Activated CD4-positive, alpha-beta memory T cell treated with anti-CD3 and anti-CD28 coated beads for 36 hours (primary cell): ENCODE data around the gene RAMP2. TPM values are rescaled to one million over a fixed set of nuclear protein-coding genes. Genes with fewer than 3 reads are reported as not detected.

Experiments used
- CTCF ChIA-PET: fragments of 350-600 bp; sonication (Branson Sonifier 250); formaldehyde crosslinking; loops from one replicate; lab custom pipeline; 2021; ENCODE audit warnings: antibody characterized with exemption, inconsistent platforms; lab: Charles Lee
- POLR2A ChIA-PET: fragments of 350-600 bp; sonication (Branson Sonifier 250); formaldehyde crosslinking; loops from one replicate; lab custom pipeline; 2021; ENCODE audit warnings: antibody characterized with exemption; lab: Charles Lee
- DNase-seq: peaks from one replicate; pipeline ENCODE4 v3.0.0-alpha.2; 2020
- H3K27ac Mint-ChIP-seq: one replicate; pipeline ENCODE4 v1.8.0; 2021; ENCODE audit warnings: mixed read lengths
- H3K27me3 Mint-ChIP-seq: one replicate; pipeline ENCODE4 v1.8.0; 2021; ENCODE audit warnings: mixed read lengths
- H3K36me3 Mint-ChIP-seq: one replicate; pipeline ENCODE4 v1.8.0; 2021; ENCODE audit warnings: mixed read lengths
- H3K4me1 Mint-ChIP-seq: one replicate; pipeline ENCODE4 v1.8.0; 2021; ENCODE audit warnings: low read depth, mixed read lengths
- H3K4me3 Mint-ChIP-seq: one replicate; pipeline ENCODE4 v1.8.0; 2021; ENCODE audit warnings: mild to moderate bottlenecking, mixed read lengths
- H3K9me3 Mint-ChIP-seq: one replicate; pipeline ENCODE4 v1.8.0; 2021; ENCODE audit warnings: mixed read lengths
- intact Hi-C: fragments of 100-400 bp; cut with micrococcal nuclease; formaldehyde crosslinking; loops from one replicate; pipeline ENCODE4 v1.15.1; 2023
- total RNA-seq, 2 experiments: library from RNA; stranded (reverse); gene quantifications; one replicate each; pipeline ENCODE4 v1.2.3, GENCODE V29; 2021

RAMP2 gene
- total RNA-seq, 2 experiments from 2014 or later = not detected

DNA sequence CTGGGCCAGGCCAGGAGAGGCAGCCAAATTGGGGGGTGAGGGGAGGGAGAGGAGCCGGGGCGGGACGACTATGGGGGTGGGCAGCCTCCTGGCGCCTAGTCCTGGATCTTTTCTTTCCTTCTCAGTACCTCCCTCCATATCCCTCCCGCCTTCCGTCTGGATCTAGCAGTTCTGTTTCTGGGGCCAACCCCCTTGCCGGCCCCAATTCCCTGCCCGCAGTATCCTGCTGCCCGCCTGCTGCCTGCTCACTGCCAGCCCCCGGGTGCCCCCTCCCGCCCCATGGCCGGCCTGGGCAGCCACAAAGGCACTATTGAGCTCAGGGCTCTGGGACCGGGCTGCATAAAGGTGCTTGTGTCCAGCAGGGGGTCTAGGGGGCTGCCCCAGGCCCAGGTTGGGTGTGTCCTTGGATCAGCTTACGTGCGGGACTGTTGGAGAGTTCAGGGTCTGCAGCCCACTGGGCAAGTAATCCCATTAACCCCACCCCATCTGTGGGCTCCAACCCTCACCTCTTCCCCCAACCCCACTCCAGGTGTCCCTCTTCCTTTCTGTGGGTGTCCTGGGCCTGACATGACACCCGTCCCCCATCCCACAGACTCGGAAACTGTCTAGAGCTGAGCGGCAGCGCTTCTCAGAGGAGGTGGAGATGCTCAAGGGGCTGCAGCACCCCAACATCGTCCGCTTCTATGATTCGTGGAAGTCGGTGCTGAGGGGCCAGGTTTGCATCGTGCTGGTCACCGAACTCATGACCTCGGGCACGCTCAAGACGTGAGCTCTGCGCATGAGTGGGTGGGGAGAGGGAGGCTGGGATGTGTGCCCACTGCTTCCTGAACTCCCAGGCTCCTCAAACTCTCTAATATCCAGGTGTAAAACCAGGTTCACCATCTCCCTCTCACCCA lies 21.4 kb downstream of the RAMP2 start:
- Mint-ChIP-seq H3K27me3 (peaks cover 51% of the 10 kb centered on the region), H3K4me3 (no peak overlapping the region), H3K4me1 (peaks cover 27% of the 10 kb centered on the region), H3K36me3 (peaks cover 18% of the 10 kb centered on the region), H3K9me3 (no peaks in the 10 kb centered on the region), H3K27ac (no peak overlapping the region)
- DNase-seq = no peak
- intact Hi-C loops = no loop called here
- ChIA-PET CTCF (no interaction called here), POLR2A (no interaction called here)

DNA sequence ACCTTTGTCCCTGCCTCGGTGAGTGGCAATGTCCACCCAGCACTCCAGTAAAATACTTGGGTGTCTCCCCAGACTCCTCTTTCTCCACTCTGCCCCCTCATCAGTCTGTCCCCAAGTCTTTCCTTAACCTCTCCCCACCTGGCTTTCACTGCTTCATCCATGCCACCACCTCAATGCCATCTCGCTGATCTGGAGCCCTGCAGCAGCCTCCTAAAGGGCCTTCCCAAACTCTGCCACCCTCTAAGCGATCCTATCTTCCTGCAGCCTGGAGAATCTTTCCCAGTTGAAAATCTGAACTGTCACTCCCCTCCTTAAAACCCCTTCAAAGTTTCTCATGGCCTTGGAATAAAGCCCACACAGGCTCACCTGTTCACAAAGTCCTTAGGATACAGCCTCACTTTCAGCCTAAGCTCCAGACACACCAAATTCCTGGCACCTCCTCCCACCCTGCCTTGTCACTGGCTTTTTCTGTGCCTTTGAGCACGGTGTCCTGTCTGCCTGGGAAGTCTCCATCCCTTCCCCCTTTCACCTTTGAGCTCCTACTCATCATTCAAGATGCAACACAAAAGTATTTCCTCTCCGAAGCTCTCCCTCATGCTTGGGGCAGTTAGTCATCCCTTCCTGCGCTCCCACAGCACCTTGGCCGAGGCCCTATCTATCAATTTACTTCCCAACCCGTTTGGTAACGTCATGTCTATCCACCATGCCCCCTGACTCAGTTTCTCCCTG lies 22.2 kb downstream of the RAMP2 start:
- Mint-ChIP-seq H3K4me3 (no peak overlapping the region), H3K4me1 (peaks cover 27% of the 10 kb centered on the region), H3K9me3 (no peaks in the 10 kb centered on the region), H3K27ac (no peak overlapping the region), H3K36me3 (peaks cover 12% of the 10 kb centered on the region), H3K27me3 (peaks cover 54% of the 10 kb centered on the region)
- DNase-seq = no peak
- ChIA-PET CTCF (no interaction called here), POLR2A (no interaction called here)
- intact Hi-C loops = no loop called here

DNA sequence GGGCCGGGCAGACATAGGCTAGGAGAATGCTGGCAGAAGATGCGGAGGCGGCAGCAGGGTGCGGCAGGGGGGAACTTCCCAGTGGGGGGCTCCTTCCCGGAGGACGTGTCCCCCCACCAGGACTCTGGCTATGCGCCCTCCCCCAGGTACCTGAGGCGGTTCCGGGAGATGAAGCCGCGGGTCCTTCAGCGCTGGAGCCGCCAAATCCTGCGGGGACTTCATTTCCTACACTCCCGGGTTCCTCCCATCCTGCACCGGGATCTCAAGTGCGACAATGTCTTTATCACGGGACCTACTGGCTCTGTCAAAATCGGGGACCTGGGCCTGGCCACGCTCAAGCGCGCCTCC lies 22.7 kb downstream of the RAMP2 start:
- Mint-ChIP-seq H3K27ac (no peak overlapping the region), H3K36me3 (peaks cover 11% of the 10 kb centered on the region), H3K4me1 (peaks cover 27% of the 10 kb centered on the region), H3K4me3 (no peak overlapping the region), H3K27me3 (peaks cover 54% of the 10 kb centered on the region), H3K9me3 (no peaks in the 10 kb centered on the region)
- CTCF ChIA-PET = no interaction called here
- no peak for DNase-seq
- POLR2A ChIA-PET = no interaction called here
- intact Hi-C loops = no loop called here

DNA sequence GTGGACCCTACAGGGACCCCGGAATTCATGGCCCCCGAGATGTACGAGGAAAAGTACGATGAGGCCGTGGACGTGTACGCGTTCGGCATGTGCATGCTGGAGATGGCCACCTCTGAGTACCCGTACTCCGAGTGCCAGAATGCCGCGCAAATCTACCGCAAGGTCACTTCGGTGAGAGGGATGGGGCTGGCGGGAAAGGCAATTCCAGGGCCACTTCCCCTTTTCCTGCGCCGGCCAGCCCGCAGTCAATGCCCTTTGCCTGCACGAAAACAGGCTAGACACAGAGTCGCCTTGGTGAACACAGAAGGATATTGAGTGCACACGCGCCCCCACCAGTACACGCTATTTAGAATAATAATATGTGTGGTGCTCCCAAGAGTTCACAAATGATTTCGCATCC lies 23.4 kb downstream of the RAMP2 start:
- POLR2A ChIA-PET = interaction anchor here (0.8 kb wide), 1 partner anchor 38 kb away, joined by 3 read pairs; no protein-coding TSS in a partner anchor
- H3K4me3 Mint-ChIP-seq = no peak overlapping the region
- H3K27ac Mint-ChIP-seq = no peak overlapping the region
- H3K27me3 Mint-ChIP-seq = peaks cover 54% of the 10 kb centered on the region
- CTCF ChIA-PET = interaction anchor here (1.1 kb wide), 1 partner anchor 36 kb away, joined by 3 read pairs; no protein-coding TSS in a partner anchor
- peaks cover 27% of the 10 kb centered on the region for H3K4me1 Mint-ChIP-seq
- H3K36me3 Mint-ChIP-seq = peaks cover 5% of the 10 kb centered on the region
- no peak for DNase-seq
- intact Hi-C loops = no loop called here
- no peaks in the 10 kb centered on the region for H3K9me3 Mint-ChIP-seq

DNA sequence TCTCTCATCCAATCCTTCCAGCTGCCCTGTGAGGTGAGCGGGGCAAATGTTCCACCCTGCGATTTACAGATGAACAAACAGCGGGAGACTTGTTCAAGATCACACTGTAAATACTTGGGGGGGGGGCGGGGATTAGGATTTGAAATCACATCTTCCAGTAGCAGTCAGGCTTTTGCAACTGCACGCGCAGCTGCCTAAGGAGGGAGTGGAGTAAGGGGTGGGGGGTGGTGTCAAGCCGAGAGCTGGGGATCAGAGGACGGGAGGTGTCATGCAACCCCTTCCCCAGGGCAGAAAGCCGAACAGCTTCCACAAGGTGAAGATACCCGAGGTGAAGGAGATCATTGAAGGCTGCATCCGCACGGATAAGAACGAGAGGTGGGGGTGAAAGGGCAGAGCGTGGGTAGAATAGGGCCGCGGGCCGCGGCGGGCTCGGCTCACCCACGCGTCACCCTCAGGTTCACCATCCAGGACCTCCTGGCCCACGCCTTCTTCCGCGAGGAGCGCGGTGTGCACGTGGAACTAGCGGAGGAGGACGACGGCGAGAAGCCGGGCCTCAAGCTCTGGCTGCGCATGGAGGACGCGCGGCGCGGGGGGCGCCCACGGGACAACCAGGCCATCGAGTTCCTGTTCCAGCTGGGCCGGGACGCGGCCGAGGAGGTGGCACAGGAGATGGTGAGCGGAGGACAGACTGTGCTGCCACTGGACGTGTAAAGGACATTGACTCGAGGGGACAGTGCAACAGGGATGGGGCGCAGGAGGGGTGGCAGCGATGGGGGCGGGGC lies 24.0 kb downstream of the RAMP2 start:
- intact Hi-C loops = no loop called here

DNA sequence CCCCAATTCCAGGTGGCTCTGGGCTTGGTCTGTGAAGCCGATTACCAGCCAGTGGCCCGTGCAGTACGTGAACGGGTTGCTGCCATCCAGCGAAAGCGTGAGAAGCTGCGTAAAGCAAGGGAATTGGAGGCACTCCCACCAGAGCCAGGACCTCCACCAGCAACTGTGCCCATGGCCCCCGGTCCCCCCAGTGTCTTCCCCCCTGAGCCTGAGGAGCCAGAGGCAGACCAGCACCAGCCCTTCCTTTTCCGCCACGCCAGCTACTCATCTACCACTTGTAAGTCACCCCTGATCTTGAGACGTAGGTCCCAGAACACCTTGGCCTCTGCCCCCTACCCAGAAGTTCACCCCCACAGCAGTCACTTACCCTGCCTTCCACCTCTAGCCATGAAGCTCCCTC lies 26.2 kb downstream of the RAMP2 start:
- Mint-ChIP-seq H3K4me3 (no peak overlapping the region), H3K27ac (no peak overlapping the region), H3K9me3 (no peaks in the 10 kb centered on the region), H3K4me1 (peaks cover 26% of the 10 kb centered on the region), H3K27me3 (peaks cover 40% of the 10 kb centered on the region), H3K36me3 (no peaks in the 10 kb centered on the region)
- ChIA-PET CTCF (interaction anchor here (0.9 kb wide), 1 partner anchor 22 kb away, joined by 3 read pairs; no protein-coding TSS in a partner anchor), POLR2A (interaction anchor here (0.6 kb wide), 1 partner anchor 302 kb away, joined by 6 read pairs; no protein-coding TSS in a partner anchor)
- DNase-seq = no peak
- intact Hi-C loops = no loop called here

More for the DNA sequence above, 24.0 kb downstream of the RAMP2 start:
- Mint-ChIP-seq H3K27me3 (peaks cover 51% of the 10 kb centered on the region), H3K9me3 (no peaks in the 10 kb centered on the region), H3K4me3 (no peak overlapping the region), H3K36me3 (no peaks in the 10 kb centered on the region), H3K27ac (no peak overlapping the region), H3K4me1 (peaks cover 27% of the 10 kb centered on the region)
- DNase-seq = no peak
- CTCF ChIA-PET = interaction anchor here (0.6 to 1.1 kb wide), 2 partner anchors 35 to 255 kb away, joined by 3 read pairs; no protein-coding TSS in a partner anchor
- POLR2A ChIA-PET = interaction anchor here (0.8 kb wide), 1 partner anchor 38 kb away, joined by 3 read pairs; no protein-coding TSS in a partner anchor

DNA sequence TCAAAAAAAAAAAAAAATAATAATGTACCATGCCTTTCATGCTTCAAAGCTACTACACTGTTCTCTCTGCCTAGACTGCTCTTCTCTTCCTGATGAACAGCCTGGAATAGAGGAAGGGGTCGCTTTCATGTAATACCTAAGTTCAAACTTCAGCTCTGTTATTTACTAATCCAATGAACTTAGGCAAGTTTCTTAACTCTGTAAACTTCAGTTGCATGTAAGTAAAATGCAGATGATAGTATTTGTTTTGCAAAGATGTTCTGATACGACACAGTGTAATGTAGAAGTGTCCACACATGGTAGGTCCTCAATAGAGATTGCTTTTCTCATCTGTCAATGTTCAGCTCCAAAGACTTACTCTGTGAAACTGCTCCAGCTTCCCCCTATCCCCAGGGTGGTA lies 30.9 kb downstream of the RAMP2 start:
- Mint-ChIP-seq H3K27me3 (peaks cover 4% of the 10 kb centered on the region), H3K9me3 (no peaks in the 10 kb centered on the region), H3K36me3 (peaks cover 4% of the 10 kb centered on the region), H3K4me3 (no peak overlapping the region), H3K27ac (no peak overlapping the region), H3K4me1 (peaks cover 2% of the 10 kb centered on the region)
- intact Hi-C loops = no loop called here
- POLR2A ChIA-PET = no interaction called here
- CTCF ChIA-PET = interaction anchor here (0.6 kb wide), 1 partner anchor 543 kb away, joined by 3 read pairs; no protein-coding TSS in a partner anchor
- no peak for DNase-seq

DNA sequence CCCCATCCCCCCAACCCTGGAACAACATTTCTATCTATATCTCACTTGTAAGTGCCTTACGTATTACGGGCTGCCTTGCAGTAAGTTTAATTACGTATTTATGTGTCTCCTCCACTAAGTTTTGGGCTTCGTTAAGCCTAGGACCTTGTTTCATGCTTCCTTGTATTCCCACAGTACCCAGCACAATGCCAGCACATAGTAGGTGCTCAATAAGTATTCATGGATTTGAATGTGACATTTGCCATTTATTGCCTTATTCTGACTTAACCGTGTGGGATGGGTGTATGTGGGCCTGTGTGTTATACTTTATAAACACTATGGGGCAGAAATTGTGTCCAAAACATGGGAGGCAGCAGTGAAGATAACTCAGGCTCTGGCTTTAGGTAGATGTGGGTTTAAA lies 31.5 kb downstream of the RAMP2 start:
- Mint-ChIP-seq H3K27ac (no peak overlapping the region), H3K36me3 (peaks cover 4% of the 10 kb centered on the region), H3K27me3 (peaks cover 3% of the 10 kb centered on the region), H3K4me1 (peaks cover 6% of the 10 kb centered on the region), H3K4me3 (no peak overlapping the region), H3K9me3 (no peaks in the 10 kb centered on the region)
- intact Hi-C loops = no loop called here
- no peak for DNase-seq
- POLR2A ChIA-PET = no interaction called here
- CTCF ChIA-PET = no interaction called here

DNA sequence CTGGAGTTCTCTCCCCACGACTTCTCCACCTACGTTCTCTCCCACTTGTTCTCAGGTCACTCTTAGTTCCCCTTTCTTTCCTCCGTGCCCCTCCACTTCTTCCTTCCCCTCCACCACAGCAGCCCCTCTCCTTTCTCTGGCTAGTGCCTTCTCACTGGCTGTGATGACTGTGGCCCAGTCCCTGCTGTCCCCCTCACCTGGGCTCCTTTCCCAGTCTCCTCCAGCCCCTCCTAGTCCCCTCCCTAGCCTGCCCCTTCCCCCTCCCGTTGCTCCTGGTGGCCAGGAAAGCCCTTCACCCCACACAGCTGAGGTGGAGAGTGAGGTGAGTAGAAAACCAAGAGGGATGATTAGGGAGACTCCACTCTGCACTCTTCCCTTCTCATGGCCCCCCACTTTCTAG lies 34.0 kb downstream of the RAMP2 start:
- no peaks in the 10 kb centered on the region for H3K27me3 Mint-ChIP-seq
- peaks cover 18% of the 10 kb centered on the region for H3K4me1 Mint-ChIP-seq
- ChIA-PET CTCF (no interaction called here), POLR2A (no interaction called here)
- intact Hi-C loops = no loop called here
- DNase-seq = no peak
- no peak overlapping the region for H3K4me3 Mint-ChIP-seq
- peaks cover 4% of the 10 kb centered on the region for H3K36me3 Mint-ChIP-seq
- H3K27ac Mint-ChIP-seq = no peak overlapping the region
- H3K9me3 Mint-ChIP-seq = no peaks in the 10 kb centered on the region

DNA sequence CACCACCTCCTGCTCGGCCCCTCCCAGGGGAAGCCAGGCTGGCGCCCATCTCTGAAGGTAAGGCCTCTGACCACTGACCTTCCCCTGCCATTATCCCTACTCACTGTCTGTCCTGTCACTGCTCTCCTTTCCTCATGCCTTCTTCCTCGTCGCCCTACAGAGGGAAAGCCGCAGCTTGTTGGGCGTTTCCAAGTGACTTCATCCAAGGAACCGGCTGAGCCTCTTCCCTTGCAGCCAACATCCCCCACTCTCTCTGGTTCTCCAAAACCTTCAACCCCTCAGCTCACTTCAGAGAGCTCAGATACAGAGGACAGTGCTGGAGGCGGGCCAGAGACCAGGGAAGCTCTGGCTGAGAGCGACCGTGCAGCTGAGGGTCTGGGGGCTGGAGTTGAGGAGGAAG lies 34.4 kb downstream of the RAMP2 start:
- Mint-ChIP-seq H3K27me3 (no peaks in the 10 kb centered on the region), H3K9me3 (no peaks in the 10 kb centered on the region), H3K36me3 (peaks cover 4% of the 10 kb centered on the region), H3K4me3 (no peak overlapping the region), H3K27ac (no peak overlapping the region), H3K4me1 (peaks cover 18% of the 10 kb centered on the region)
- intact Hi-C loops = no loop called here
- POLR2A ChIA-PET = no interaction called here
- no peak for DNase-seq
- CTCF ChIA-PET = interaction anchor here (1.2 kb wide), 1 partner anchor 28 kb away, joined by 3 read pairs; the partner anchor contains the start of gene BECN1

DNA sequence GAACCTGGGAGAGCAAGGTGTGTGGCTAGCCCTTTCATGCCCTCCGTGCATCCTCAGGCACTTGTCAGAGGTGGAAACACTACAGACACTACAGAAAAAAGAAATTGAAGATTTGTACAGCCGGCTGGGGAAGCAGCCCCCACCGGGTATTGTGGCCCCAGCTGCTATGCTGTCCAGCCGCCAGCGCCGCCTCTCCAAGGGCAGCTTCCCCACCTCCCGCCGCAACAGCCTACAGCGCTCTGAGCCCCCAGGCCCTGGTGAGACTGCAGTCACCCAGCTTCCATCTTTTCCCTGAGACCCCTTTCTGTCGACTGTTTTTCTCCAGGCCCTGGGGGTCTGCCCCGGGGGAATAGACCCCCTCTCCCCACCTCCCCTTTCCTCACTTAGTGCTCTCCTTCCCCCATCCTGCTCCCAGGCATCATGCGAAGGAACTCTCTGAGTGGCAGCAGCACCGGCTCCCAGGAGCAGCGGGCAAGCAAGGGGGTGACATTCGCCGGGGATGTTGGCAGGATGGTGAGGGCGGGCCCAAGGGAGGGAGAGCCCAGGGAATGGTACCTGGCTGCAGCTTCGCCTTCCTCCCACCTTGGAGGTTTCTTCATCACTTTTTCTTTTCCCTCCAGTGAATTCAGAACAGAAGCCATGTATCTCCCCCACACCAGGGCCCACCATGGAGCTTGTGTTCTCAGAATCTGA lies 35.2 kb downstream of the RAMP2 start:
- no peak for DNase-seq
- no peak overlapping the region for H3K27ac Mint-ChIP-seq
- no peaks in the 10 kb centered on the region for H3K9me3 Mint-ChIP-seq
- peaks cover 18% of the 10 kb centered on the region for H3K4me1 Mint-ChIP-seq
- intact Hi-C loops = no loop called here
- no peaks in the 10 kb centered on the region for H3K27me3 Mint-ChIP-seq
- H3K36me3 Mint-ChIP-seq = peaks cover 4% of the 10 kb centered on the region
- ChIA-PET POLR2A (no interaction called here), CTCF (interaction anchor here (1.2 kb wide), 1 partner anchor 28 kb away, joined by 3 read pairs; the partner anchor contains the start of gene BECN1)
- no peak overlapping the region for H3K4me3 Mint-ChIP-seq
